Measurements from ENCODE around the gene TBX15.

Gene TBX15

GRCh38 chr1:118993700-118994026 lies 5.5 kb upstream of the TBX15 start:
- TF ChIP-seq MAX (IDR thresholded peaks at IDR 0.05; ENCODE audit: low read depth, low read length): no peak
- no peak for TF ChIP-seq MYC (IDR thresholded peaks at IDR 0.05; ENCODE audit: low read depth, low read length)
- TF ChIP-seq CTCF (IDR thresholded peaks at IDR 0.05; ENCODE audit: low read depth, low read length): no peak
- no peak for TF ChIP-seq POLR2A (IDR thresholded peaks at IDR 0.05; ENCODE audit: extremely low read depth, insufficient read length)
- no peak for DNase-seq (ENCODE audit: low read depth)
- no peak overlapping the region for H3K4me3 ChIP-seq (ENCODE audit: low read depth, low read length)

GRCh38 chr1:118992868-118993699 lies 4.9 kb upstream of the TBX15 start:
- no peak overlapping the region for H3K4me3 ChIP-seq (ENCODE audit: low read depth, low read length)

GRCh38 chr1:118992237-118992825 lies 4.2 kb upstream of the TBX15 start:
- no peak for DNase-seq (ENCODE audit: low read depth)
- H3K4me3 ChIP-seq (ENCODE audit: low read depth, low read length): no peak overlapping the region
- TF ChIP-seq MYC (IDR thresholded peaks at IDR 0.05; ENCODE audit: low read depth, low read length): no peak
- TF ChIP-seq MAX (IDR thresholded peaks at IDR 0.05; ENCODE audit: low read depth, low read length): no peak
- no peak for TF ChIP-seq CTCF (IDR thresholded peaks at IDR 0.05; ENCODE audit: low read depth, low read length)
- no peak for TF ChIP-seq POLR2A (IDR thresholded peaks at IDR 0.05; ENCODE audit: extremely low read depth, insufficient read length)

More at GRCh38 chr1:118992868-118993699, 4.9 kb upstream of the TBX15 start:
- DNase-seq (ENCODE audit: low read depth): no peak
- TF ChIP-seq MYC (IDR thresholded peaks at IDR 0.05; ENCODE audit: low read depth, low read length): no peak
- no peak for TF ChIP-seq CTCF (IDR thresholded peaks at IDR 0.05; ENCODE audit: low read depth, low read length)
- TF ChIP-seq MAX (IDR thresholded peaks at IDR 0.05; ENCODE audit: low read depth, low read length): no peak
- no peak for TF ChIP-seq POLR2A (IDR thresholded peaks at IDR 0.05; ENCODE audit: extremely low read depth, insufficient read length)

GRCh38 chr1:118991448-118991847 lies 3.3 kb upstream of the TBX15 start:
- no peak overlapping the region for H3K4me3 ChIP-seq (ENCODE audit: low read depth, low read length)
- DNase-seq (ENCODE audit: low read depth): no peak
- TF ChIP-seq MAX (IDR thresholded peaks at IDR 0.05; ENCODE audit: low read depth, low read length) (no peak), POLR2A (IDR thresholded peaks at IDR 0.05; ENCODE audit: extremely low read depth, insufficient read length) (no peak), MYC (IDR thresholded peaks at IDR 0.05; ENCODE audit: low read depth, low read length) (no peak), CTCF (IDR thresholded peaks at IDR 0.05; ENCODE audit: low read depth, low read length) (no peak)

GRCh38 chr1:118990513-118991152 lies 2.5 kb upstream of the TBX15 start:
- TF ChIP-seq CTCF (IDR thresholded peaks at IDR 0.05; ENCODE audit: low read depth, low read length): no peak
- no peak for TF ChIP-seq MAX (IDR thresholded peaks at IDR 0.05; ENCODE audit: low read depth, low read length)
- no peak for TF ChIP-seq POLR2A (IDR thresholded peaks at IDR 0.05; ENCODE audit: extremely low read depth, insufficient read length)
- H3K4me3 ChIP-seq (ENCODE audit: low read depth, low read length): no peak overlapping the region
- DNase-seq (ENCODE audit: low read depth): no peak
